Measurements from ENCODE around the gene NXN.

Gene NXN

GRCh38 chr17:979539-980405 is at the start of gene NXN:
Gene NXN (minus strand): TSS chr17:979776.
- H3K9me3 Mint-ChIP-seq (ENCODE audit: low read depth), result no peaks in the 10 kb centered on the region
- H3K36me3 Mint-ChIP-seq, result no peaks in the 10 kb centered on the region
- H3K27ac Mint-ChIP-seq, result no peak within 1 kb of the TSS
- H3K4me3 Mint-ChIP-seq, result peak within 1 kb of the TSS; percentile 81
- peaks cover 23% of the 10 kb centered on the region for H3K27me3 Mint-ChIP-seq
- H3K4me1 Mint-ChIP-seq (ENCODE audit: low read depth), result peaks cover 12% of the 10 kb centered on the region

GRCh38 chr17:1027044-1027443 is 47.5 kb upstream of the NXN start:
- no peaks in the 10 kb centered on the region for H3K27me3 Mint-ChIP-seq
- no peaks in the 10 kb centered on the region for H3K36me3 Mint-ChIP-seq
- no peaks in the 10 kb centered on the region for H3K4me1 Mint-ChIP-seq (ENCODE audit: low read depth)
- no peak overlapping the region for H3K4me3 Mint-ChIP-seq
- H3K9me3 Mint-ChIP-seq (ENCODE audit: low read depth), result no peaks in the 10 kb centered on the region
- no peak overlapping the region for H3K27ac Mint-ChIP-seq

- Mint-ChIP-seq H3K36me3 (no peaks in the 10 kb centered on the region), H3K27ac (no peak overlapping the region), H3K4me1 (ENCODE audit: low read depth) (no peaks in the 10 kb centered on the region), H3K4me3 (no peak overlapping the region), H3K27me3 (no peaks in the 10 kb centered on the region), H3K9me3 (ENCODE audit: low read depth) (no peaks in the 10 kb centered on the region)
Measured at GRCh38 chr17:1026599-1026975, 47.0 kb upstream of the NXN start.

GRCh38 chr17:1025733-1026598 is 46.4 kb upstream of the NXN start:
- Mint-ChIP-seq H3K27ac (no peak overlapping the region), H3K27me3 (no peaks in the 10 kb centered on the region), H3K4me3 (no peak overlapping the region), H3K4me1 (ENCODE audit: low read depth) (no peaks in the 10 kb centered on the region), H3K9me3 (ENCODE audit: low read depth) (no peaks in the 10 kb centered on the region), H3K36me3 (no peaks in the 10 kb centered on the region)

GRCh38 chr17:1024076-1024475 is 44.5 kb upstream of the NXN start:
- no peaks in the 10 kb centered on the region for H3K4me1 Mint-ChIP-seq (ENCODE audit: low read depth)
- no peaks in the 10 kb centered on the region for H3K36me3 Mint-ChIP-seq
- no peaks in the 10 kb centered on the region for H3K9me3 Mint-ChIP-seq (ENCODE audit: low read depth)
- no peak overlapping the region for H3K27ac Mint-ChIP-seq
- H3K4me3 Mint-ChIP-seq, result no peak overlapping the region
- H3K27me3 Mint-ChIP-seq, result no peaks in the 10 kb centered on the region

GRCh38 chr17:1022278-1023024 is 42.9 kb upstream of the NXN start:
- Mint-ChIP-seq H3K4me1 (ENCODE audit: low read depth) (no peaks in the 10 kb centered on the region), H3K4me3 (no peak overlapping the region), H3K9me3 (ENCODE audit: low read depth) (no peaks in the 10 kb centered on the region), H3K36me3 (no peaks in the 10 kb centered on the region), H3K27me3 (no peaks in the 10 kb centered on the region), H3K27ac (no peak overlapping the region)

- Mint-ChIP-seq H3K27me3 (no peaks in the 10 kb centered on the region), H3K4me1 (ENCODE audit: low read depth) (no peaks in the 10 kb centered on the region), H3K9me3 (ENCODE audit: low read depth) (no peaks in the 10 kb centered on the region), H3K4me3 (no peak overlapping the region), H3K27ac (no peak overlapping the region), H3K36me3 (no peaks in the 10 kb centered on the region)
Measured at GRCh38 chr17:1021147-1021546, 41.6 kb upstream of the NXN start.

GRCh38 chr17:1019451-1019850 is 39.9 kb upstream of the NXN start:
- no peaks in the 10 kb centered on the region for H3K4me1 Mint-ChIP-seq (ENCODE audit: low read depth)
- H3K9me3 Mint-ChIP-seq (ENCODE audit: low read depth), result no peaks in the 10 kb centered on the region
- no peaks in the 10 kb centered on the region for H3K27me3 Mint-ChIP-seq
- H3K4me3 Mint-ChIP-seq, result no peak overlapping the region
- no peak overlapping the region for H3K27ac Mint-ChIP-seq
- no peaks in the 10 kb centered on the region for H3K36me3 Mint-ChIP-seq

- Mint-ChIP-seq H3K9me3 (ENCODE audit: low read depth) (no peaks in the 10 kb centered on the region), H3K27me3 (no peaks in the 10 kb centered on the region), H3K27ac (no peak overlapping the region), H3K36me3 (no peaks in the 10 kb centered on the region), H3K4me1 (ENCODE audit: low read depth) (no peaks in the 10 kb centered on the region), H3K4me3 (no peak overlapping the region)
Measured at GRCh38 chr17:1018547-1018946, 39.0 kb upstream of the NXN start.

- no peaks in the 10 kb centered on the region for H3K9me3 Mint-ChIP-seq (ENCODE audit: low read depth)
- H3K4me3 Mint-ChIP-seq, result no peak overlapping the region
- no peaks in the 10 kb centered on the region for H3K4me1 Mint-ChIP-seq (ENCODE audit: low read depth)
- H3K27ac Mint-ChIP-seq, result no peak overlapping the region
- no peaks in the 10 kb centered on the region for H3K36me3 Mint-ChIP-seq
- no peaks in the 10 kb centered on the region for H3K27me3 Mint-ChIP-seq
Measured at GRCh38 chr17:1013729-1014090, 34.1 kb upstream of the NXN start.

GRCh38 chr17:1012823-1013728 is 33.5 kb upstream of the NXN start:
- Mint-ChIP-seq H3K27me3 (no peaks in the 10 kb centered on the region), H3K36me3 (no peaks in the 10 kb centered on the region), H3K4me3 (no peak overlapping the region), H3K4me1 (ENCODE audit: low read depth) (no peaks in the 10 kb centered on the region), H3K27ac (no peak overlapping the region), H3K9me3 (ENCODE audit: low read depth) (no peaks in the 10 kb centered on the region)

- no peaks in the 10 kb centered on the region for H3K36me3 Mint-ChIP-seq
- no peaks in the 10 kb centered on the region for H3K4me1 Mint-ChIP-seq (ENCODE audit: low read depth)
- no peaks in the 10 kb centered on the region for H3K27me3 Mint-ChIP-seq
- H3K27ac Mint-ChIP-seq, result no peak overlapping the region
- no peak overlapping the region for H3K4me3 Mint-ChIP-seq
- no peaks in the 10 kb centered on the region for H3K9me3 Mint-ChIP-seq (ENCODE audit: low read depth)
Measured at GRCh38 chr17:1011760-1012735, 32.5 kb upstream of the NXN start.

- Mint-ChIP-seq H3K36me3 (no peaks in the 10 kb centered on the region), H3K9me3 (ENCODE audit: low read depth) (no peaks in the 10 kb centered on the region), H3K27ac (no peak overlapping the region), H3K27me3 (no peaks in the 10 kb centered on the region), H3K4me1 (ENCODE audit: low read depth) (no peaks in the 10 kb centered on the region), H3K4me3 (no peak overlapping the region)
Measured at GRCh38 chr17:1011138-1011537, 31.6 kb upstream of the NXN start.
